Jurkat, Clone E6-1 (cell line): Measurements from ENCODE around the gene SULT2B1.
"Not testable (repeated sequence)": the region's sequence is repeated elsewhere in the genome, so short reads cannot be mapped to it uniquely, and the experiment has no call there.

Source experiments
- DNase-seq: peaks from one replicate; pipeline ENCODE4 v3.0.0-alpha.2; 2011; ENCODE audit warnings: low read depth, low spot score
- H3K4me3 ChIP-seq: 2 replicates; pipeline ENCODE4 v1.5.1; 2011; ENCODE audit warnings: mild to moderate bottlenecking, low read length, control low read depth, moderate library complexity

SULT2B1 gene

DNA sequence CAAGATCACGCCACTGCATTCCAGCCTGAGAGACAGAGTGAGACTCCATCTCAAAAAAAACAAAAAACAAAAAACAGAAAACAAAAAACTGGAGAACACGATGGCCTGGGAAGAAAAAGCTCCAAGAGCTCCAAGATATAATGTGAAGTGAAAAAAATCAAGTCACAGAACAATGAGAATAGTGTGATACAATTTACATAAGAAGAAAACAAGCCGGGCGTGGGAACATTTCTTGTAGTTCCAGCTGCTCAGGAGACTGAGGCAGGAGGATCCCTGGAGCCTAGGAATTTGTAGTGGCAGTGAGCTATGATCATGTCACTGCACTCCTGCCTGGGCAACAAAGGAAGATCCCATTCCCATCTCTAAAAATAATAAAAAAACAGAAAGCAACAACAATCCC is 31.8 kb upstream of the SULT2B1 start:
- DNase-seq: no peak
- no peak overlapping the region for H3K4me3 ChIP-seq

GRCh38 chr19:48524221-48524620 is 27.8 kb upstream of the SULT2B1 start:
- DNase-seq: no peak
- H3K4me3 ChIP-seq: no peak overlapping the region

GRCh38 chr19:48524732-48525131 is 27.2 kb upstream of the SULT2B1 start:
- H3K4me3 ChIP-seq: no peak overlapping the region
- no peak for DNase-seq

GRCh38 chr19:48529156-48529555 is 22.8 kb upstream of the SULT2B1 start:
- no peak overlapping the region for H3K4me3 ChIP-seq
- no peak for DNase-seq

- DNase-seq: no peak
- no peak overlapping the region for H3K4me3 ChIP-seq
Observed at GRCh38 chr19:48530066-48530720, 21.8 kb upstream of the SULT2B1 start.

- H3K4me3 ChIP-seq: no peak overlapping the region
- no peak for DNase-seq
Observed at GRCh38 chr19:48530770-48531169, 21.2 kb upstream of the SULT2B1 start.

- no peak for DNase-seq
- no peak overlapping the region for H3K4me3 ChIP-seq
Observed at GRCh38 chr19:48533770-48534169, 18.2 kb upstream of the SULT2B1 start.

DNA sequence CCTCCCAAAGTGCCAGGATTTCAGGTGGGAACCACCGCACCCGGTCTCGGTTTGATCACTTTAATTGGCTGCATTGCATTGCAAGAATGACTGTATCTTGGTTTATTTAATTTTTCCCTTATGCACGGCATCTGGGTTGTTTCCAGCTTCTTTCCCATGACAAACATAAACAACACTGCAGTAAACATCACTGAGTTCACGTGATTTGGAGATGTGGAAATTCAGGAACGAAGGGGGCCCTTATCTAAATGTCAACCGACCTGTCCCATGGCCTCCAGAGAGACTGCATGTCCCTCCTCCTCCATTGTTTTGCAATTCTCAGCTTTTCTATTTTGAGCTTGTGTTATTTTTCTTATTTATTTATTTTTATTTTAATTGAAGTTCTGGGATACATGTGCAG is 14.4 kb upstream of the SULT2B1 start:
- H3K4me3 ChIP-seq: no peak overlapping the region
- no peak for DNase-seq

GRCh38 chr19:48538057-48538456 is 13.9 kb upstream of the SULT2B1 start:
- not testable (repeated sequence) for H3K4me3 ChIP-seq, DNase-seq

- no peak for DNase-seq
- H3K4me3 ChIP-seq: no peak overlapping the region
Observed at GRCh38 chr19:48539503-48540096, 12.4 kb upstream of the SULT2B1 start.

DNA sequence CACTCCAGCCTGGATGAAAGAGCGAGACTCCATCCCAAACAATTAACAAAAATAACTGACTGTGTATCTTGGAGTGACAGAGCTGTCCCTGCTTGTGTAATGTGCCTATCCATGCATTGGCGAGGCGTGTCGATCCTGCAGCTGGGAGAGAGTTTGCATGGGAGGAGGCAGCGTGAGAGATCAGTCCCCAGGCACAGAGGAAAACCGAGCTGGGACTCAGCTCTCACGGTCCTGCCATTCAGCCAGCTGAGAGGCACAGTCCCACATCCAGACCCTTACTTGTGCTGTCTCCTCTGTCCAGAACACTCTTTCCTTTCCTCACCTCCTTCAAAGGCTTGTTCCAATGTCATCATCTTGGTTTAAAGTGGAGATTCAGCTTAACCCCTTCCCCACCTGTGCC is 11.9 kb upstream of the SULT2B1 start:
- DNase-seq: no peak
- no peak overlapping the region for H3K4me3 ChIP-seq

- no peak for DNase-seq
- no peak overlapping the region for H3K4me3 ChIP-seq
Observed at GRCh38 chr19:48541813-48542212, 10.2 kb upstream of the SULT2B1 start.

DNA sequence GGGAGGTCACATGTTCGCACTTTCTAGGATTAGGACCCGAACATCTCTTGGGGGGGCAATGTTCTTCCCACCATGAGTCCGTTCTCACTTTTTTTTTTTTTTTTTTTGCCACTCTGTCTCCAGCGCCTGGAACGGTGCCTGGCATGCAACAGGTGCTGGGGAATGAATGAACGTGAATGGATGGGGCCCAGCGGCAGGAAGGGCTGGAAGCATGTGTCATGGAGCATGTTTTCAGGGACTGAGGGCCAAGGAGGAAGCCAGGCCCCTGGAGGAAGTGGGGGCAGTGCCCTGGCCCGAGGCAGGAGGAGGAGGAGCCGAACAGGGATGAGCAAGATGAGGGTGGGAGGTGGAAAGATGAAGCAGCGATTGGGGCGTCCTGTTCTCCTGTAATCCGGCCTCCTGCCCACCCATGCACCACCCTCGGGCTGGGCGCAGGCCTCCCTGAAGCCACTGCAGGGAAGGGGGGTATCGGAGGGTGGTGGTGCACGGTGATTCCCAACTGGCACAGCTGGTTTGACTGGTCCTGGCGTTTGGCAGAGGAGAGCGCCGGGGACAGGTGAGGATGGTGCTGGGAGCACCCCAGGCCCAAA is 8.8 kb upstream of the SULT2B1 start:
- no peak for DNase-seq
- no peak overlapping the region for H3K4me3 ChIP-seq

DNA sequence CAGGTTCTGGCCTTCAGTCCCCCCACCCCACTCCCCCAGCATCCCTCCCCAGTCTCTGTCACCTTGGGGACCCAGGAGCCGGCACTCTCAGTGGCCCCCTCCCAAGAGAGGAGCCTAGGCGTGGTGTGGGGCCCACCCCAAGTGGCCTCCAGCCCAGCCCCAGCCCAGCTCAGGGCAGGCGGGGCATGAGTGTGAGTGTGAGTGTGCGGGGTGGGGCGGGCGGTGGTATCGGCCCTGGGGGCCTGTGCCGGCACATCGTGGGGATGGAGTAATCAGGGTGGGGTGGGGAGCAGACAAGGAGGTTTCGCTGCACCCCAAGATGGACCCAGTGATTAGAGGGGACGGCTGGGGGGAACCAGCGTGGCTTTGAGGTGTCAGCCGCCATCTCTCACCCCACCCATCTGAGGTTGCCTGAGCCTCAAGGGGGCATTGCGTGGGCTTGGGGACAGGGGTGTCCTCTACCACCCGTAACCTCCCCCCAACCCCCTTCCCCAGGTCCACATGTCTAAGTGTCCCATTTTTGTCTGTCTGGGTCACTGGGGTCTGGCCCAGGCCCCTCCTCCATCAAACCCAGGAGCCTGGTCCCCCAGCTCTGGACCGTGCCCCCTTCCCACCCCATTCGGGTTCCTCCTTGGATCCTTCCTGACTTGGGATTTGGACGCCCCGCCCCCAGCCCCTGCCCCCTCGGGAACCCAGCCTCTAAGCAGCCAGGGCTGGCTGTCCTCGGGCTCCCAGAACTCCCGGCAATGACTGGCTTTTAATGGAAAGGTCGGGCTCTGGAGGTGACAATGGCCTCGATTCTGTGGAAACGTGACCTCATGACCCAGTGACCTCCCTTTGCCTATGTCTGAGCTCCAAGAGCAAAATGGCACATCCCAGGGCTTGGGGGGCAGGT is 6.9 kb upstream of the SULT2B1 start:
- no peak for DNase-seq
- H3K4me3 ChIP-seq: no peak overlapping the region

GRCh38 chr19:48547722-48548121 is 4.2 kb upstream of the SULT2B1 start:
- DNase-seq: no peak

GRCh38 chr19:48548253-48548911 is 3.6 kb upstream of the SULT2B1 start:
- H3K4me3 ChIP-seq: no peak overlapping the region
- DNase-seq: no peak

More at GRCh38 chr19:48547722-48548121, 4.2 kb upstream of the SULT2B1 start:
- H3K4me3 ChIP-seq: no peak overlapping the region

DNA sequence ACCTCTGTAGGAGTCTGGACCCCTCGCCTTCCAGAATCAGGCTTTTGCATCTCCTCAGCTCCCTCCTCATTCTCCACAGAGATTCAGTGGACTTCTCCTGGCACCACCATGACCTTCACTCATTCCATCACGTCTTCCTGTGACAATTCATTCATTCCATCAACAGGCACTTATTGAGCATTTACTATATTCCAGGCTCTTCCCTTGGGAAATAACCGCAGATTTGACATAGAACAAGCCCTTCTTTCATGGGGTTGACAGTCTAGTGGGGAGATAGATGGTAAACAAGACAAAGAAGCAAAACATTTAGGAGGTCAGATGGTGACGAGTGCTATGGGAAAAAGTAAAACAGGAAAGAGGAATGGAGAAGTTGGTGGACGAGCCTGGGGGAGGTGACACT is 2.6 kb upstream of the SULT2B1 start:
- H3K4me3 ChIP-seq: no peak overlapping the region

DNA sequence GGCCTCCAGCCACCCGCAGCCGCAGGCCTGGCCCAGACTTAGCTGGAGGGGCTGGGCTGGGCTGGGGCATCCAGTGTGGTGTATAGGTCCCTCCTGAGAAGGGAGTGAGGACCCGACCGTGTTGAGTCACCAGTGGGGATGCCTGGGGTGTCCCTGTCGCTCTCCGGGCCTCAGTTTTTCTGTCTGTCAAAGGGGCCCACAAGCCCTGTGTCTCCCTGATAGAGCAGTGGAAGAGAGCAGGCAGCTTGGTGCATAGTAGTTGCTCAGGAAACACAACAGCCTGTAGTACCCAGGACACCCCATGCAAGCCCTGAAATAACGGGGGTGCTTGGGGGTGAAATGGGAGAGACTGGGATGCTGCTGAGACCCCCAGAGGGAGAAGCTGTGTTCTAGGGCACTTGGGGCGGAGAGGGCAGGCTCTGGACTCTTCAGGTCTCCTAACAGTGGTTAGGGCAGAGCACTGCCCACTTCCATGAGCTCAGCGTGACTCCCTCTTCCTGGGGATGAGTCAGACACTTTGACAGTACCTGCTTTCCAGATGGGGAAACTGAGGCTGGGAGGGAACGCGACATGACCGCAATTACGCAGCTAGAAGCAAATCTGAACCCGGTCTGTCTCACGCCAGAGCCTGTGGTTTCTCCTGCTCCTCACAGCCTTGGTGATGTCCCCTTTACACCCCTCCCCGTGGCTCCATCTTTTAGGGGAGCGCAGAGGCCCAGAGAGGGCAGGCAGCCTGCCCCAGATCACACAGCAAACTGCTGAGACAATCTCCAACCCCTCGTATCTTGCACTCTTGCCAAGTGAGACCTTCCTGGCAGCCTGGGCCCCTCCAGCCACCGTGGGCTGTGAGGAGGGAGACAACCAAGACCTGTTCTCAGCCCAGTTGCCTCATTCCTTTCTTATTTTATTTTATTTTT is 692 bp downstream of the SULT2B1 start:
- no peak overlapping the region for H3K4me3 ChIP-seq
- DNase-seq: no peak

More for the DNA sequence above, 2.6 kb upstream of the SULT2B1 start:
- no peak for DNase-seq
